GOT3 (cell line): ENCODE data around the gene ING2.

ENCODE experiments used
- DNase-seq: peaks from one replicate; lab custom pipeline; 2025; ENCODE audit warnings: mixed read lengths; lab: John Stamatoyannopoulos, UW

ING2 gene

GRCh38 chr4:183499801-183500200, 5.1 kb upstream of the ING2 start:
- DNase-seq: no peak

- no peak for DNase-seq
These were observed 1.3 kb upstream of the ING2 start for GRCh38 chr4:183503497-183504063.

- DNase-seq: peak; percentile 88
These were observed 561 bp upstream of the ING2 start for GRCh38 chr4:183504064-183504929.

- DNase-seq: peak; percentile 30
These were observed 942 bp downstream of the ING2 start for GRCh38 chr4:183505611-183506388.

- DNase-seq: no peak
These were observed 1.5 kb downstream of the ING2 start for GRCh38 chr4:183506389-183506735.

- DNase-seq: no peak
These were observed 3.3 kb downstream of the ING2 start for GRCh38 chr4:183507925-183508696.

GRCh38 chr4:183508697-183509335, 4.0 kb downstream of the ING2 start:
- DNase-seq: no peak

- DNase-seq: no peak
These were observed 10.6 kb downstream of the ING2 start for GRCh38 chr4:183515411-183515810.

- DNase-seq: no peak
These were observed 12.3 kb downstream of the ING2 start for GRCh38 chr4:183517194-183517593.

- DNase-seq: no peak
These were observed 12.9 kb downstream of the ING2 start for GRCh38 chr4:183517781-183518180.

- no peak for DNase-seq
These were observed 18.0 kb downstream of the ING2 start for GRCh38 chr4:183522821-183523220.

- no peak for DNase-seq
These were observed 22.5 kb downstream of the ING2 start for GRCh38 chr4:183527326-183527725.

- DNase-seq: no peak
These were observed 28.0 kb downstream of the ING2 start for GRCh38 chr4:183532821-183533220.

GRCh38 chr4:183533698-183534097, 28.8 kb downstream of the ING2 start:
- DNase-seq: no peak

GRCh38 chr4:183540410-183541009, 35.7 kb downstream of the ING2 start:
- DNase-seq: no peak

GRCh38 chr4:183541010-183541751, 36.3 kb downstream of the ING2 start:
- no peak for DNase-seq

- no peak for DNase-seq
These were observed 36.8 kb downstream of the ING2 start for GRCh38 chr4:183541752-183542040.

- no peak for DNase-seq
These were observed 38.6 kb downstream of the ING2 start for GRCh38 chr4:183543435-183543834.

- DNase-seq: no peak
These were observed 39.3 kb downstream of the ING2 start for GRCh38 chr4:183544109-183544508.

- DNase-seq: no peak
These were observed 41.5 kb downstream of the ING2 start for GRCh38 chr4:183546376-183546775.

- no peak for DNase-seq
These were observed 43.4 kb downstream of the ING2 start for GRCh38 chr4:183548306-183548705.
